Skeletal muscle cell (primary cell): ENCODE data around the gene SRGAP2B.
"Not testable (repeated sequence)": the region's sequence is repeated elsewhere in the genome, so short reads cannot be mapped to it uniquely, and the experiment has no call there.

Source experiments
- DNase-seq: peaks from one replicate; pipeline ENCODE4 v3.0.0-alpha.2; 2010; ENCODE audit warnings: low read depth
- H3K4me3 ChIP-seq: 2 replicates; pipeline ENCODE4 v1.5.1; 2011; ENCODE audit warnings: low read depth, mild to moderate bottlenecking, control low read depth, low read length, moderate library complexity

SRGAP2B gene

DNA sequence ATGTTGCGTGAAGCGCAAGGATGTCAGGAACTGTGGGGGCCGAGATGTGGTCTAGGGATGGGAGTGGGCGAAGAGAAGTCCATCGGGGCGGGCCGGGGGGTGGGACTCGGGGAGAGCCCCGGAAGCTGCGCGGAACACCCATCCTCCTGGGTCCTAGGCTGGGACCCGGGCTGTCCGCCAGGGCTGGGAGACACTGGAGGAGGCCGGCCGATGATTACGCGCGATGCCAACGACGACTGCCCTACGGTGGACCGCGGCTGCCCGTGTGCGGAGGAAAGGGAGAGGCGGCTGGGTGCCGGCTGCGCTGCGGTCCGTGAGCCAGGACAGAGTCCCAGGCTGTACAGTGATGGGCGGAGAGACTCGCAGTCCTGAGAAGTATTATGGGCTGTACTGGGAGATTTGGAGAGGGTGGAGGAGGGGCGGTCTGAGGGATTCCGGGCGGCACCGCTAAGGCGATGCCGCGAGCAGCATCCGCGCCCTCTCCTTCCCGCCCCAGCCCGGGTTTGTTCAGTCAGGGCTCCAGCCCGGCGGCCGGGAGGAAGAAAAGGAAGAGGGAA lies 395 bp downstream of the SRGAP2B start:
- DNase-seq: not testable (repeated sequence)
- peak overlapping the region; percentile 41 for H3K4me3 ChIP-seq

DNA sequence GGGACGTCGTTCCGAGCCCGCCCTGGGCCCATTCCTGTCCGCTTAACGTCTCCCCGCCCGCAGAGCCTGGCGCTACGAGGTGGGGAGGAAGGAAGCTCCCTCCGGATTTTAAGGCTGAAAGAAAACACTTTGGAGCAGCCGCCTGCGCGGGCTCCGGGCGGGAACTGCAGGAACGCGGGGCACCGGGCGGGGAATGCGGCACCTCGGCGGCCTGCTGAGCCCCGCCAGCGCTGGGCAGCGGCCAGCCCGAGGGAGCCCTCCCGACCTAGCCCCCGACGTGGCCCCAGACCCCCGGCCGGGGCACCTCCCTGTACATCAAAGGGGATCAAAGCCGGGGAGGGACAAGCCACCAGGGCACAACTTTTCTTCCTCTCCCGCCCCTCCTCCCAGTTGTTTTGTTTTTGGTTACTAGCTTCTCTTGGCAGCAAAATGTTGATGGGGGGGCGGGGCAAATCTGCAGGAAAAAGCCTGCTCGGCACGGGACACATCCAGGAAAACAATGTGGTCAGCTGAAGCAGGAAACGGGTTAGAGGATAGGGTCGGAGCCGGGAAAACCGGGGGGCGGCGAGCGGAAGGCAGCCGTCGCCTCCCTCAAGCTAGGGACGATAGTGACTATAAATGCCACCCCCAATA lies 1.5 kb downstream of the SRGAP2B start:
- peak overlapping the region; percentile 46 for H3K4me3 ChIP-seq
- not testable (repeated sequence) for DNase-seq

DNA sequence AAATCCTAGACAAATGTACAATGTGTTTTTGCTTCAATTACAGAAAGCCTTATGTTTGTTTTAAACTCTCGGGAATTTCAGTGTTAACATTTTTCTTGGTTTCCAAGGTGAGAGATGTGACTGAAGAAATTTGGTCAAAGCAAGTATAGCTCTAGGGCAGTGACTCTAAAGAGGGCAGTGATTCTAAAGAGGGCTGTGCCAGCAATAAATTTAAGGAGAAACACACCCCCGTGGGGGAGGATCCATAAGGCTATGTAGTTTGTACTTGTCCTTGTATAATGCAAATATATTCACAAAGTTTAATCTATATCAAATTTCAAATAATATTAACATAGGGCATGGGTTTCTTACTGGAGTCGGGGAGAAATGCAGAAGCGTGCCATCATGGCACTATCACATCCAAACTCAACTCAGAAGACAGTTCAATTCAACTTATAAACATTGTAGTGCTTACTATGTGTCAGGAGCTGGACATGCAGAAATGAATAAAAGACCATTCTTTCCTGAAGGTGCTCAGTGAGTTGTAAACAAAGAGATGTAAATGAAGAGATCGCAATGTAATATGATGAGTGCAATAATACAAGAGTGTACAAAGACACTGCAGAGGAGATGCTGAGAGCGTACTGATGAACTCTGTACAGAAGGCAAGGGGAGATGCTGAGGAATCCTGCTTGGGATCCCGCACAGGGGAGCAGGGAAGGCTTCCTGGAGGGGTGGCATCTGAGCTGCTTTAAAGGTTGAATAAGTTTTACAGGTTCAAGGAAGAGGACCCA lies 12.5 kb downstream of the SRGAP2B start:
- not testable (repeated sequence) for DNase-seq

DNA sequence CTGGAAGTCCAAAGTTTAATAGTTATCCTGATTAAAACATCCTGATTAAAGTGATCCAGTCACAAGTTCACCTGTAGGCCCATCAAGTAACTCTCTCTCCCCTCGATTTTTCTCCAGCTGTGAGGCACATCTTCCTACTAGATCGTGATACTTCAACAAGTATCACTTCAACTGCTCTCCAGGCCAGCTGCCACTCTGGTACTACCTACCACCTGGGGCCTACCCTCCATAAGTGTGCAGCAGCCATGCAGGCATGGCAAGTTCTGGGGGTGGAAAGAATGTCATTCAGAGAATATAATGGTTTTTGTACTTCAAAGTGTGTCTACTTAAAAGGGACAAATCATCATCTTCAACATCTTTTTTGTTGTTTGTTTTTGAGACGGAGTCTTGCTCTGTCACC lies 14.9 kb downstream of the SRGAP2B start:
- DNase-seq, H3K4me3 ChIP-seq: not testable (repeated sequence)

More for the DNA sequence above, 12.5 kb downstream of the SRGAP2B start:
- H3K4me3 ChIP-seq: not testable (repeated sequence)

DNA sequence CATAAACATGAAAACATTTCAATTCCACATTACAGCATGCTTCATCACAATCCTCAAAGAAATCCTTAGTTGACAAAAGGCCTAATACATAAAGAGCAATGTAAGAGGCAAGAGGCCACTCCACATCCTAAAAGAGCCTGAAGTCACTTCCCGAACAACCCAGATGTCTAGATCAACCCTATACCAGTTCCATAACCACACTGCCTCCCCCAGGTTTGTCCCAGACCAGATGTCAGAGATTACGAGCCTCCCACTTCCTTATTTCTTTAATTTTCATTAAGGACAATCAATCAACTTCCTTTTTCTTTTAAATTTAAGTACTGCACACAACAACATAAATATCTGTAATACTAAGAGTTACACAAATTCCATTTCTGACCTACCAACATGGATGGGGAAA lies 15.4 kb downstream of the SRGAP2B start:
- not testable (repeated sequence) for H3K4me3 ChIP-seq, DNase-seq

DNA sequence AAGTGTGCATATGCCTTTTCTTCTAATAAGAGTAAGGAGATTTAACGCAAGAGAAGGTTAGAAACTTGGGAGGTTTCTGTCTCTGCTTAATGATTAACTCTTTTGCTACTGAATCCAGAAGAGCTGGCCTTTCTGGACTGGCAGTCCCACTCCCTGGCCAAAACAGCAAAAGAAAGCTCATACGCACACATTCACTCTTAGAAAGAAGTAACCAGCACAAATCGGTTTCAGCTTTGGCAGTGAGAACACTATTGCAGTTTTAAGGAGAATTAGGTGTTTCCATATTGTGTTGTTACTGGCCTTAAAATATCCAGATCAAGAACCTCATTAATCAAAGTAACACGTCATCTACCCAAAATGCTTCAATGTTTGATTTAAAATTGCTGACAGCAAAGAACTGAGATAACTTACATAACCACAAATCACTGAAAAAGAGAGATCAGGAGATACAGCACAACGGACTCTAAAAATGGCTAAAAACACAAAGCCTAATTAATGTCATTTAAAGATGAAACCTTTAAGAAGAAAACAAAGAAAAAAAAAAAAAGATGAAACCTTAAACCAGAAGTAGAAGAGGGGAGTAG lies 16.2 kb downstream of the SRGAP2B start:
- not testable (repeated sequence) for H3K4me3 ChIP-seq

DNA sequence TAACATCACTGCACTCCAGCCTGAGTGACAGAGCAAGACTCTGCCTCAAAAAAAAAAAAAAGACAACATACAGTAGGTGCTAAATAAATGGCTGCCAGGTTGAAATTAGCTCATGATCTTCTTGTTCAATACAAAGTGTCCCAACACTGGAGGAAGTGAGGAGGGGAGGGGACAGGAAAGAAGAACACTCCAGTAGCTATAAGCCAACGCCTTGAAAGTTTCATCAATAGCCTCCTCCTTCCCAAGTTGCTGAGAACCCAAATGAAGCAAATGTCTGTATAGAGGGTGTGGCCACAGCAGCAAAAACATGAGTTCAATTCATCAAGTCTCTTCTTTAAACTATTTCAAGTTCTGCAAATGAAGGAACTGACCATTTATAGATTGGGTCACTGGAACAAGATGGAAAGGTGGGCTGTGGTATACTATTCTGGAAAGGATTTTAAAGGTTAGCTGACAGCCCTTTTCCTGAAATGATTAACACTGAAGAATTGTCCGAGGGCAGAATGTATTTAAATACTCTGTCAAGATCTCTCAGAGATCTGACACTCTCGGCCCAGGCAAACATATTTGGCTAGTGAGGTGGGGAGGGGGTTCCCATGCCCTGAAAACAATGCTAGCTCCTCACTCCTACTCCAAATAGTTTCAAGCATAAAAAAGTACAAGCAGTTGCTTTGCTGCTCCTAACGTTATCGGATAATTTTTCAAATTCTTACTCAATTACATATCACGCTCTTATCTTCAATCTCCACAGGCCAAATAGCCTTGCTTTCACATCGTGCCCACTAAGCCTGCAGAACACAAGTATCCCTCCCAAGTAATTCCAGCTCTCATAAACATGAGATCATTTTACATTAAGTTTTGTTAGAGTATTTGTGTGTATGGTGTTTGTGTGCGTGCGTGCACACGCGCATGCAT lies 17.0 kb downstream of the SRGAP2B start:
- H3K4me3 ChIP-seq, DNase-seq: not testable (repeated sequence)

More for the DNA sequence above, 16.2 kb downstream of the SRGAP2B start:
- not testable (repeated sequence) for DNase-seq

DNA sequence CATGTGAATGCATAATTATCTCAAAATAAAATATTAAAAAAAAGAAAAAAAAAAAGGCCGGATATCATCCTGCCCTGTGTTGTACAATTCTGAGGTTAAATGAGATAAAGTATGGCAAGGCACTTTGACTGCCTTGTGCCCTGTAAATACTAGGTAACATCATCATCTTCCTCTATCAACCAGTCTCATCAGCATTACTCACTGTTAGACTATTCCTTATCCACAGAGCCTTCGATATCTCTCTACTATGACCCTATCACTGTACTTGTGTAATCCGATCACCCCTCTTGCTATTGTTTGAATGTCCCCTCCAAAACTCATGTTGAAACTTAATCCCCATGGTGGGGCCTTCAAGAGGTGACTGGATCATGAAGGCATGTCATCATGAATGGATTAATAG lies 18.3 kb downstream of the SRGAP2B start:
- DNase-seq, H3K4me3 ChIP-seq: not testable (repeated sequence)

DNA sequence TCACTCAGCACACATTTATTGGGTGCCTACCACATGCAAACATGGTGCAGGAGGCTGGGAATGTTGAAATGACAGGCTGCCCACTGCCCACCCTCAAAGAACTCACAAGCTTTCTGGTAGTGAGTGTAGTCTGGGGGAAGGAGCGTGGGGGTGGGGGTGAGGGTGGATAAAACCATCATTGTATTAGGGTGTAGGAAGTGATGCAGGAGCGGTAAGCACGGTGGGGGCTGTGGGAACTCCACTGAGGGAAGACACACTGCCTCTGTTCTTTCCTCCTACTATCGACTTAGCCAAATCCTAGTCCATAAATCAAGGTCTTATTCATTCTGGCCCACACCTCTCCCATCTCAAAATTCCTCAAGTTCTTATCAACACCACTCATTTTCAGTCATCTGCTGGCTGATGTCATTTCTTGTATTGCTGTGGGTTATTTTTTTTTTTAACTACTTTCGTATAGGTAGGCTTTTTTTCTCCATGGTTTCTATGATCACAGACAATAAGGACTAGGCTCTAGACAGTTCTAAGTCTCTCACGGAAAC lies 21.0 kb downstream of the SRGAP2B start:
- DNase-seq, H3K4me3 ChIP-seq: not testable (repeated sequence)

DNA sequence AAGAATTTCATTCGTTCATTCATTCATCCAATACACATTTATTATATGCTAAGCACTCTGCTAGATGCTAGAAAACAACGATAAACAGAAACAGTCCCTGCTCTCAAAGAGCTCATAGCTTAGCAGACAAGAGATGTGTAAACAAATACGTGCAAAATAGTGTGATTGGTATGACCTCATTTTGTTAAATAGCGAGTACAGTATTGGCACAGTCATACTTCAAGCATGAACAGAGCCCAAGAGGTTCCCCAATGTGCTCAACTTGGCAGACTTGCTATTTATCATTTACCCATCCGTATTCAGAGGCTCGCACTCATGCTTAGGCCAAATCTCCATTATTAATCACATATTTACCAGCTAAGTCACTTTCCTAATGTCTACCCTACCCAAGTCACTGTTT lies 23.6 kb downstream of the SRGAP2B start:
- DNase-seq, H3K4me3 ChIP-seq: not testable (repeated sequence)

DNA sequence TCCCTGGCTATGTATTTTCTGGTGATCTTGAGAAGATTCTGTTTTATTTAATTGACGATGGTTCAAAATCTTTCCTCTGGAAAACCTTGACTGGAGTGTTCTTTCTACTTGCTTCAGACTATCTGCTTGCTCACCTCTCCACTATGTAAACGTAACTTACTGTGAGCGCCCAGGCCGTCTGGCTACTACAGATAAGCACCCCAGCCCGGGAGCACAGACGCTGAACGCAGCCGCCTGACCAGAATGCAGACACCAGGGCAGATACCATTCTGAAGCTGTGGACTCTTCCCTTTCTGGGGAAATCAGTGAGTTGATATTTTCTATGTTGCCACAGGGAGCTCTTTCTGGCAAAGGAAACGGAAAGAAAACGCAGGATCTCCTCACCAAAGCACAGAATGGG lies 28.6 kb downstream of the SRGAP2B start:
- DNase-seq, H3K4me3 ChIP-seq: not testable (repeated sequence)

DNA sequence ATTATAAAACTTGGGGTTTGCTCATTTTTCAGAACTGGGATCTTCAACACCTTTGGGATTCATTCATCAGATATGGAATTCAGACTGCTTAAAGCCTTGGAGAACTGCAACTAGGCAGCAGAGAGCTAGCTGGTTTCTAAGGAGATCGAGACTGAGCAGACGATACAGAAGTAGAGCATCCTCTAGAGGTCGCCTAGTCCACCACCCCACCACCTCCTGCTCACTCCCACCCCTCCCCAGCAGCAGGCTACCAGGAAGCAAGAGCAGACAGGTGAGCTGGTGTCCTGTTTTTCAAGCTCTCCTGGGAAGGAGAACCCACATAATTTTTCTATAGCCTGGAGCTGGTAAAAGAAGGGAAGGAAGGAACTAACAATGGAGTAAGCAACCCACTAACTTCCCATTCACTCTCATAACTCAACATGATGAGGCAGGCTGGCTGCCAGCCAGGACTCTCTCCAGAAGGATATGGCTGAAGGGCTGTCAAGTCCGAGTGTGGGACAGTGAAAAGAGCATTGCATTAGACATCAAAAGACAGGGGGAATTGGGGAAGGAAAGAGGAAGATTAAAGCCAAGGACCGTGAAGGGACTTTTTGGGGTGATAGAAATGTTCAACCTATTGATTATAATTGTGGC lies 29.8 kb downstream of the SRGAP2B start:
- not testable (repeated sequence) for H3K4me3 ChIP-seq, DNase-seq

DNA sequence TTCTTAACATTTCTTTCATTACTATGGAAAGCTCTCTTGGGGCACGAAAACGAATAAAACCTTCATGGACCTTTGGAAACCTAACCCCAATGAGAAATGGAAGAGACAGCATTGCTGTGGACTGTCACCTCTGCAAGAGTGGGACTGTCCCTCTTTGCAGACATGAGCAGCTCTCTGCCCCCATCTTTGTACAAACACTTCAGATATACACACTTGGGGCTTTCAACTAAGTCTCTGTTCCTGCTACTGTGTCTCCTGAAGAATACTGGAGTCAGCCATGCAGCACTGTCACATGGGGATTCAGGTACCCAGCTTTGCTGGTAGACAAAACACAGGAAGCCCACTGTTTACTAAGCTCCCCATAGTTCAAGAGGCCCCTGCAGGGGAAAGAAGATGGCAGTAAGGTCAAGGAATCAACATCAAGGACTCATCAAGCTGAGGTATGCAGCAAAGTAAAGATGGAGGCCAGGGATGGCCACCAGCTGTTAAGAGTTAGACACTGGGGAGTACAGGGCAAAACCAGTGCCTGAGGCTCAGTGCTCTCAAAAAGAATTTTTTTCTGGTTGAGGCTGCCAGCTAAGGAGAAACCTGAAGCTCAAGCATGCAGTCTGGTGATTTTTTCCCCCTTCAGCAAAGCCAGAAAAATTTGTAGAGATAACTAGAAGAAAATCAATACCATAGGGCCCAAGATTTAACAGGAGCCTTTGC lies 31.0 kb downstream of the SRGAP2B start:
- H3K4me3 ChIP-seq, DNase-seq: not testable (repeated sequence)

DNA sequence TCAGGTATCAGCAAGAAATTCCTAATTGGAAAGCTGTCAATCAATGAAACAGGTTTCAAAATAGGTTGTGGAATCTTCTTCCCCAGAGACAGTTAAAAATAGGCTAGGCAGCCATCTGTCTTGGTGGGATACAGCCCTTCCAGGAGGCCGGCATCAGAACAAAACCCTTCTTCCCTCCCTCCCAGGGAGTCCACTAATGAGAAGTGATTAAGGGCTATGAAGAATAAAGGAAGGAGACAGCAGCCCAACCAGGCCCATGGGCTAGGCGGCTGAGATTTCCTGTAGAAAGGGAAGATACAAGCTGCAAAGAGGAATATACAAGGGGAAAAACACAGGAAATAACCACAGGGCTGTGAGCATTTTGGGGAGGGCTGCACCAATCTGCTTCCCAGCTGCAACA lies 31.8 kb downstream of the SRGAP2B start:
- not testable (repeated sequence) for H3K4me3 ChIP-seq, DNase-seq

DNA sequence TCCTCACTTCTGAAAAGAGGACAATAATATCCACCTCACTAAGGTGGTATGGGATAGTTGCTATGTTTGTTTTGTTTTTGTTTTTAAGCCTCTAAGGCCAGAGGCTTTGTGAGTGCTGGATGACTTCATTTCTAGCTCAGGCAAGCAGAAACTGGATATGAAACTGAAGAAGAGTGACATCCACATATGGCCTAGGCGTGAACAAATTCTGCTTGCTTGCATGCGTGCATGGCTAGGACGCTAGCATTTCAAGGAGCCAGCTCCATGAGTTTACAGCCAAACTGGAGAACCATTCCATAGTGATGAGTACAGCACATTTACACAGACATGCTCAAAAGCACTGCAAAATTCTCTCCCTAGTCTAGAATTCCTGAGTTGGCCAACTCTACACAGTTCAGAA lies 36.9 kb downstream of the SRGAP2B start:
- not testable (repeated sequence) for DNase-seq, H3K4me3 ChIP-seq

DNA sequence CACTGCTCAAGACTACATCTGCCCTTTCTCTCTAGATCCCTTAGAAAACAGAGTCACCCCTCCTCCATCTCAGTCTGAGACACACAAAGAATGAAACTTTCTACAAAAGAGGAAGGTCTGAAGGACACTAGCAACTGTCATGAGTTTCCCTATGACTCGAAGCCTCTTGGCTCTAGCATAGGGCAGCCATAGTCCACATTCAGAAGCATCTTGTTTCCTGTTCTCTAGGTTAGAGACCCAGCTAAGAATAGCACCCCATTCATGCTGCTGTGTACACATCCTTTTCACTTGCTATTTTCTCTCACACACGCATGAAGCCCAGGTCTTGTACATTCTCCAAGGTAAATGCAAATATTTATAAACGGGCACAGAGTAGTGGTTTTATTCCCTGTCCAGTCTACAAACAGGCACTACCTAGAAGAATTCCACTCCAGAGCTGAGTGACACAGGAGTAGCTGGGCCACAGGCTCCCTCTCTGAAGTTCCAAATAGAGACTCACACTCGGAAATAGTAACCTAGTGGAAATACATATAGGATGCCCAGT lies 39.8 kb downstream of the SRGAP2B start:
- H3K4me3 ChIP-seq, DNase-seq: not testable (repeated sequence)

DNA sequence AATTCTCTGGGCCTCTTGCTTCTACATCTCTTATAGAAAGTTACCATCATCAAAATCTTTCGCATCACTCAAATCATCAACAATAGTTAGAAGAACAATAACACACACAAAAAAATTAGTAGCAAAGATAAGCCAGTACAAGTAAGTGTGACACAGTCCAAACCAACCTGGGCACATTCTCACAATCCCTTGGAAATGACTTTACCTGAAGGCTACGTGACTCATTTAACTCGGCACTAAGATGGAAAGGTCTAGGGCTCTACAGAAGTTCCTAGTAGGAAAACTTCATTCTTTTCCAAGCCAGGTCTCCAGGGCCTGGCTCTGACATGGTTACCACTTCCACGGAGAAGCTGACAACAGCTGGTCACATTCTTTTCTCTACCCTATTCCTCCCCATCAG lies 41.7 kb downstream of the SRGAP2B start:
- DNase-seq, H3K4me3 ChIP-seq: not testable (repeated sequence)
